Sciatic nerve (tissue), 2 donors: Measurements from ENCODE around the gene TOP2B. TPM values are rescaled to one million over a fixed set of nuclear protein-coding genes. Genes with fewer than 3 reads are reported as not detected.

Source experiments
- ATAC-seq: fragments of 200-7000 bp; cut with Tn5 transposase; one replicate; pipeline ENCODE4 v1.9.1; 2020; ENCODE audit warnings: mild to moderate bottlenecking, moderate library complexity
- DNase-seq: peaks from one replicate; pipeline ENCODE4 v3.0.0-alpha.2; 2020; ENCODE audit warnings: low spot score
- intact Hi-C: fragments of 100-400 bp; cut with DNase I; formaldehyde crosslinking; loops from one replicate; pipeline ENCODE4 v1.14.2; 2022
- total RNA-seq: library from RNA; stranded (reverse); fragmentation: NEBNext Ultra II Directional; extraction: Animal tissue kit (Norgen Biotek cat#: 25700); gene quantifications from one replicate; pipeline ENCODE4 v1.2.1, GENCODE V29; 2021
- donor health status: DM: no; HTN: no; CAD: no.
- donor health status: DM: no; HTN: no; CAD: no.

The TOP2B gene
- total RNA-seq, 1 donor from 2014 or later, result 125 TPM

DNA sequence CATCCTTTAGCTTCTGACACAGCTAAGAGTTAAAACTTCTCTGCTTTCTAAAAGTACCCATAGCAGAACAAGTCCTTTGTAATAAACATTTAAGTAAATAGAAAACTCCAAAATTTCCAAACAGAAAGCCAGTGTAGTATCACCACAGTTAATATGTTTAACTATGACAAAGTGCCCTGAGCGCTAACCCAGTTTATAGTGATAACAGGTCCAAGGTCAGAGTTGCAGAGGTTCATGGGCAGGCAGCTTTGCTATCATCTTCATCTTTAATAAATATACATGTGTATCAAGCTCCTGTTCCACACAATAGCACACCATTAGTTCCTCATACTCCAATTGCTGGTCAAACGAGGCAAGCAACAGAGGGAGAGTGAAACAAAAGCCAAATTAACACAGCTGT, 12.4 kb upstream of the TOP2B start:
- ATAC-seq, result no peak
- intact Hi-C loops, result no loop called here
- no peak for DNase-seq

DNA sequence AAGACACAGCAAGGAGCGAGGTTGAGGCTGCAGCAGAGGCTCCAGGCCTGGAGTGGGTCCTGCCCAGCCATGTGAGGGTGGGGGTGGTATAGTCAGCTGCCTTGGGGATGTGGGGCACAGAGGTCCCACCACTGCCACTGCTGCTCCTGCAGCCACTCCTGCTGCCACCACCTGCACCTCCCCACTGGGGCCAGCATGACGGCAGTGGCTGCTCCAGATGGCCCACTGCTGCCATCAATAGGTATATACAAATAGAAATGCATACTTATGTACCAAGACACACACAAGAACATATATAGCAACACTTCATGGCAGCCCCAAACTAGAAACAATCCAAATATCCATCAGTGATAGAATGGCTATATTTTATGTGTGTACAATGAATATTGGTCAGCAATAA, 10.0 kb upstream of the TOP2B start:
- DNase-seq (no peak), ATAC-seq (no peak)
- intact Hi-C loops, result no loop called here

DNA sequence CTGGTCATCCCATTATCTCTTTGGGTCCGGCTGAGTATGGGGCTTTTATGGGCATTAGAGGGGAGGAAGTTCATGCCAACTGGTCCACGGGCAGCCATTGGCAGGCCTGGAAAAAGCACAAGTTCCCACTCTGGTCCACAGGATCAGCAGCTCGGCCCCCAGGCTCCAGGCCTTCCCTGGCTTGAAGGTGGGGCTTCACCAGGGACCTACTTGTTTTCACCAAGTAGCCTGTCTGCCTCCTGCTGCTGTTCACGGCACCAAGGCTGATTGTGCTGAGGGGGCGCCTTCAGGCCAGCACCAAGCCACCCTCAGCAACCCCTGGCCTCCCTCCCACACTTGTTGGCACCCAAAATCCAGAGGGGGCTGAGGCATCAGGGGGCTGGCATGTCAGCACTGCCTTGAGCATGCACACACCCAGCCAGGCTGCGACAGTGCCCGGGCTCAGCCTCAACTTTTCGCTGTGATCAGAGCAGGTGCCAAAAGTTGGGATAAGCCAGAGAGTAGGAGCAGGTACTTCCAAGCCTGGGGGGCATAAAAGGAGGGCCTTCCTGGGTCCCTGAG, 9.1 kb upstream of the TOP2B start:
- no peak for ATAC-seq
- intact Hi-C loops, result no loop called here
- DNase-seq, result no peak

DNA sequence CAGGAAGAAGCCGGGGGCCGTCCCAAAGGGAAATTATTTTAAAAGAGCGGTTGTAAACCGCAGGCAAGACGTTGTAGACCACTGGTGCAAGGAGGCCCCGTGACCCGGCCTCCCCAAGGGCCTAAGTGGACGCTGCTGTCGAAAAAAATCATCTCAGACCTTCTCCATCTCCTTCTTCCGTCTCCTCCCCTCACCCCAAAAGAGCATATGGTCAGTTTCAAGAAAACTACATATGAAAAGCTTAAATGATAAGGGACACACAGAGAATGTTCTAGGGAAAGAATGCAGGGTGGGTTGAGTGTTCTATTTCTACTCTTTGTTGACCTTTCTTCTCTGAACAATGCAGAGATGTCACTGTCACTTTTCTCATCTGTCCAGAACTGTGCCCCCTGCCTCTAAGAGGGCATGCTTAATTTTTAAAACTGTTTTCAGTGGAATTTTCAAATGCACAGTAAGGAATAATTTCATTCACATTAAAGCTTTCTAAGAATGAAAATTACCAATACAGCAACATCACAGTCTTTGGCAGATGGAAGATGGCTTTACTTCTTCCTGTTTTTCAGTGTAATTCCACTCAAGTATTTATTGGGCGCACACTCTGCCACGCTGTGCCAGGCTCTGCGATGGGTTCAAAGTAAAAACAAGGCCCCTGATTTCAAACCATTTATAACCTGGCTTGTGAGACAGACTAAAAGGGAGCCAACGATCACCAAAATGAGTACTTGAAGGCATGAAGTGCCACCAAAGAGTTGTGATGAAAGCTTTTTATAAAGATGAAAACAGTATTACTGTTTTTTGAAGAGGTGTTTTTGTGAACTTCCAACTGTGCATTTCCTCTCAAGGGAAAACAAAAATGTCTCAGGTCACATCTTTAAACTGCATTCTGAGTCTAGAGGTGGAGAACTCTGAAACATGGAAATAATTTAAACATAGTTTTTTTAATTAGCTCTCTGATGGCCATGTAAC, 891 bp upstream of the TOP2B start:
- intact Hi-C loops, result no loop called here
- ATAC-seq, result peak; percentile 47
- no peak for DNase-seq

DNA sequence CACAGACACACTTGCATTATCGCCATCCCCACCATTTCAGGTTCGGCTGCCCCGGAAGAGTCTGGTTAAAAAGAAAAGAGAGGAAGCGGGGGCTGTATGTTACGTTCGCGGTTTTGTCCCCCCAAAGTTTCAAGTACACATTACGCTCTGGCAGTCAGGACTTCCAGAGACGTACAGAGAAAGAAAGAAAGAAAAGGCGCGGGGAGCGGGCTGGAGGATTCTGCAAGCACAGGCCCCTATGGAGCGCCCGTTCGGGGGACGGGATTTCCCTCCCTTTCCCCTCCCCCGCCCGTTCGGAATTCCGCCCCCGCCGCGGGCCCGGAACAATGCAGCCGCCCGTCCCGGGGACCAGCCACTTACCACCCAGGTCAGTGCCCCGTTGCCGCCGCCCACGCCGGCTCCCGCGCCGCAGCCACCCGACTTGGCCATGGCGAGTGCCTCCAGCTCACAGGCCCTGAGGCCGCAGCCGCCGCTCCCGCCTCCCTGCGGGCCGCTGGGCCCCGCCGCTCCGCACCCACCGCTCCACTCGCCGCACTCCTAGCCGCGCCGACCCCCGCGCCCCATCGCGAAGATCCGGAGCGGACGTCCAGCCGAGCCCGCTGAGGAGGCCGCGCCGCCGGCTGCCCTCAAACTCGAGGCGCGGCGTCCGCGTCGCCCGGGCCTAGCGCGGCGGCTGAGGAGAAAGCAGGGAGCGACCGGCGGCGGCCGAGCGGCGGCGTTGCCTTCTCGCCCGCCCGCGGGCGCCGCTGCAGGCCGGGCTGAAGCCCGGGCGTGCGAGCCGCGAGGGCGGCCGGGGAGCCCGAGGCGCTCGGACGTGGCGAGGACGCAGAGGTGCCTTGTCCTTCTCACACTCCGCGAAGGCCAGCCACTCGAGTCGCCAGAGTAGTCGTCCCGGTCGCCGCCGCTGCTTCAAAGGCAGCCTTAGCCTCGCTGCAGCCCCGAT, 567 bp downstream of the TOP2B start:
- peak; percentile 87 for DNase-seq
- peak; percentile 54 for ATAC-seq
- intact Hi-C loops, result no loop called here

DNA sequence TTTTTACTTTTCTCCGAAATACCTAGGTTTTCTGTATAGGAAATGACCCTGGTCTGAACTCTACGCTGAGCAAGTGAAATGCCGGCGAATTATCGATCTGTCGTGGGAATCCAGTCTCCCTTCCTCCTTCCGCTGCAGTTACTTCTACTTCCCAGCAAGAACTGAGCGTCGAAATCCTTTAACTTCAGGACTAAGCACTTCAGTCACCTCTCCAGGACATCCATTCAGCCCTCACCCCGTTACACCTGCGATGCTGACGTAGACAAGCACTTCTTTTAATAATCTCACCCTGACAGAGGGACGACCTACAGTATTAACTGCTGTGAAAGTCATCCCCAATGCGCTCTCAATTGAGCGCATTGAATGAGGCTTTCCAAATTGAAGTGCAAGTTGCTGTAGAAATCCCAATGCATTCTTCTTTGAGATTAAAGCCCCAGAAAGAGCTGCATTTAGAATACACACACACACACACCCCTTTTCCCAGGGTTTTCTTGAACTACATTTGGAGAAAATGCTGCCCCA, 1.3 kb downstream of the TOP2B start:
- ATAC-seq, result no peak
- intact Hi-C loops, result no loop called here
- no peak for DNase-seq

DNA sequence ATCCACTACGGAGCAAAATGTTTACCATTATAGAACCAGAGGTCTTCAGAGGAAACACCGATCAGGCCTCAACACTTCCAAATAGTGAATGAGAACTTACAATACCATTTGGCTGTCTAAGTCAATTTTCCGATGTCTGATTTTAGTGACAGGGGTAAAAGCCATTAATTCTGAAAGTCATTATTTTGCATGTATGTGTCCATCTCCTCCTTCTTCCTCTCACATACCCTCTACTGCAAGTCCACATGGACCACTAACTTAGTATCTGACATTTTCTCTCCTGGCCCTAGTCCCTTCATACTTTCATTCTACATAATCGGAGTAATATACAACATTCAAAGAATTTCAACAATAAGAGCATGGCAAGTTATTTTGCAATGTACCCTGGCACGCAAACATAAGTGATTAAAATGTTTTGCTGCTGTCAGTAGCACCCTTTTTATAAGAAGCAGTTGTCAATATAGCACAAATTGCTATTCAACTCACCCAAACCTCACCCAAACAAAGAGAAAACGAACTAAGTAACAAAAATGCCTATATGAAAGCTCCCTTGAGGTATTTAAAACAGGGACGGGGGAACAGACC, 1.9 kb downstream of the TOP2B start:
- ATAC-seq (no peak), DNase-seq (no peak)
- intact Hi-C loops, result no loop called here

DNA sequence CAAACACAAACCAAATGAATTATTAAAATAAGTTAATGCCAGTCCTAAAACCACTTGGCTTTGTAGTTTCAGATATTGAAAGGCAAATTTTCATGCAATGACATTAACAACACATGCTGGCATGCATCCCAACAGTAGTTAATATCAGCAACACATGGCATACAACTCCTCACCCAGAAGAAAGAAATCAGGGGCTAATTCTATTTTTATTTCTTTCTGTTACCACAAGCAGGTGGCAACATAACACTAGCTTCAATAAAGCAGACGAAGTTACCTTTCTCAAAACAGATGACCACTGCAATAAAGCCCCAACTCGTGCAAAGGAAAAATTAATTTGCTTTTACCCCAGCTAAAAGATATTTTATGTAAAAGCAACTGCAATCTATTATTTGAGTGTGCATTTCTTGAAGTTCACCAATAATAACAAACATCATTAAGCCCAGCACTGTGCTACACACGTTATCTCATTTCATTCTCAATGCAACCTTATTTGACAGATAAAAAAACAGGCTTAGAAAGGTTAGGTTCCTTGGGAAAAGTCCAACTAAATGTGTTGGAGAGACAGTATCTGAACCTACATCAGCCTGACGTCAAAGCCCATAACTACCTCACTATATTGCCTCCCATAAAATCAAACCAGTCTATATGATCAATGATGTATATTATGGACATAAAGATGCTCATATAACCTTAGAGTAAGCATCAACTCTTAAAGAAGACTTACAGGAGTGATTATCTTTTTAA, 2.8 kb downstream of the TOP2B start:
- DNase-seq (no peak), ATAC-seq (no peak)
- intact Hi-C loops, result no loop called here

DNA sequence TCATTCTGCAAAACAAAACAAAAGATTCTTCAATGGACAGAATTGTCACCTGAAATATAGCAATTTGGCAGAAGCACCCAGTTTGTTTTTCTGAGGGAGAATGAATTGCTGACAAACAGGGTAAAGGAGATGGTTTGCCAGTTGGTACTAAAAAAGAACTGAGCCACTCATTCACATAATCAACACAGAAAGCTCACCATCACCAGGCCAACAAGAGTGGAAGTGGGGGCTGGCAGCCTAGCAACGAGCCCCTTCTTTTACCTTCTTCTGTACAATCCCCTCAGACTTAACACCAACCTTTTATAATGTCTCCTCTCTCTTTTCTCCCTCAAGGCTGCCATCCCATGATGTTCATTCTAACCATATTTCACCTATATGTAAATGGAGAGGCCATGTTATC, 5.9 kb downstream of the TOP2B start:
- DNase-seq, result no peak
- ATAC-seq, result no peak
- intact Hi-C loops, result no loop called here

DNA sequence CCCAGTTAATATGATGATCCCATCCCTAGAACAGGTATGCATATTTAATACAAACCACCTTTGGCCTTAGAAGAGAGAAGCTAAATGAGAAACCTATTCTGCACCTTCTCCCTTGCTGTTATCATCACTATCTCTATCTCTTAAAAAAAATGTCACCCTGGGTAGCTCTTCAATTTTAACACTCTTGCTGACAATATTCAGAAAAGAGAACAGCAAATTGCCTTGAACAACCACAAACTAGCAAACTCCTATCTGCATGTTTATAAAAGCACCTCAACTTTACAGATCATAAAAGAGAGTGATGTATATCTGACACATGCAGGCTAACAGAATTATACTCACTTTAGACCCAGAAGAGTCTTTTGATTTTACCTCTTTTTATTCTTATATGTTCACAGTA, 7.4 kb downstream of the TOP2B start:
- ATAC-seq (no peak), DNase-seq (no peak)
- intact Hi-C loops, result no loop called here

DNA sequence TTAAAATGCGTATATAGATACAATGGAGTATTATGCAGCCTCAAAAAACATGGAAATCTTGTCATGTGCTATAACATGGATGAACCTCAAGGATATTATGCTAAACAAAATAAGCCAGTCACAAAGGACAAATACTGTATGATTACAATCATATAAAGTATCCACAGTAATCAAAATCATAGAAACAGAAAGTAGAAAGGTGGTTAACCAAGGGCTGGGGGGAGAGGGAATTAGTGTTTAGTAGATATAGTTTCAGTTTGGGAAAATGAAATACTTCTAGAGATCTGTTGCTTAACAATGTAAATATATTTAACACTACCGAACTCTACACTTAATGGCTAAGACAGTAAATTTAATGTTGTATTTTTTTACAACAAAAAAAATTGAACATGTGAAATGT, 9.0 kb downstream of the TOP2B start:
- intact Hi-C loops, result no loop called here
- no peak for DNase-seq
- no peak for ATAC-seq

DNA sequence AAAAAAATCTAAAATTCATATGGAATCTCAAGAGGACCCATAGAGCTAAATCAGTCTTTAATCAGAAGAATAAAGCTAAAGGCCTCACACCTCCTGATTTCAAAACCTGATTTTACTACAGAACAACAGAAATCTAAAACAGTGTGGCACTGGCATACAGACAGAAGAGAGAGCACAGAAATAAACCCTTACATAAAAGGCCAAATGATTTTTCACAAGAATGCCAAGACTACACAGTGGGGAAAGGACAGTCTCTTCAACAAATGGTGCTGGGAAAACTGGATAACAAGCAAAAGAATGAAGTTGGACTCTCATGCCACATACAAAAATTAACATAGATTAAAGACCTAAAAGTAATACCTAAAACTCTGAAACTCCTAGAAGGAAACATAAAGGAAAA, 10.1 kb downstream of the TOP2B start:
- intact Hi-C loops, result no loop called here
- no peak for DNase-seq
- ATAC-seq, result no peak

DNA sequence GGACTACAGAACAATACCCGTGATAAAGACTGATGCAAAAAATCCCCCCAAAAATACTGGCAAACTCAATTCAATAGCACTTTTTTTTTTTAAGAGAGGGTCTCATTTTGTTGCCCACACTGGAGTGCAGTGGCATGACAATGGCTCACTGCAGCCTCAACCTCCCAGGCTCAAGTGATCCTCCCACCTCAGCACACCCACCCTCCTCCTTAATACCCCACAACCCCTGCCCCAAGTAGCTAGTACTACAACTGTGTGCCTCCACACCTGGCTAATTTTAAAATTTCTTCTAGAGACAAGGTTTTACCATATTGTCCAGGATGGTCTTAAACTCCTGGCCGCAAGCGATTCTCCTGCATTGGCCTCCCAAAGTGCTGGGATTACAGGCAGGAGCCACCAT, 11.4 kb downstream of the TOP2B start:
- ATAC-seq (no peak), DNase-seq (no peak)
- intact Hi-C loops, result no loop called here

DNA sequence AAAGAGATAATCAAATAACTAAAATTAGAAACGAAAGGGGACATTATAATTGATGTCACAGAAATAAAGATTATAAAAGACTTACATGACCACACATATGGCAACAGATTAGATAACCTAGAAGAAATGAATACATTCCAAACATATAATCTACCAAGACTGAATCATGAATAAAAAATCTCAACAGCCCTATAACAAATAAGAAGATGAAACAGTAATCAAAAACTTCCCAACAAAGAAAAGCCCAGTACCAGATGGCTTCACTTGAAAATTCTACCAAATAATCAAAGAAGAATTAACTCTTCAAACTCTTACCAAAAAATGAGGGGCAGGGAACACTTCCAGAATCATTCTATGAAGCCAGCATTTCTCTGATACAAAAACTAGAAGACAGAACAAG, 11.8 kb downstream of the TOP2B start:
- intact Hi-C loops, result no loop called here
- DNase-seq (no peak), ATAC-seq (no peak)

DNA sequence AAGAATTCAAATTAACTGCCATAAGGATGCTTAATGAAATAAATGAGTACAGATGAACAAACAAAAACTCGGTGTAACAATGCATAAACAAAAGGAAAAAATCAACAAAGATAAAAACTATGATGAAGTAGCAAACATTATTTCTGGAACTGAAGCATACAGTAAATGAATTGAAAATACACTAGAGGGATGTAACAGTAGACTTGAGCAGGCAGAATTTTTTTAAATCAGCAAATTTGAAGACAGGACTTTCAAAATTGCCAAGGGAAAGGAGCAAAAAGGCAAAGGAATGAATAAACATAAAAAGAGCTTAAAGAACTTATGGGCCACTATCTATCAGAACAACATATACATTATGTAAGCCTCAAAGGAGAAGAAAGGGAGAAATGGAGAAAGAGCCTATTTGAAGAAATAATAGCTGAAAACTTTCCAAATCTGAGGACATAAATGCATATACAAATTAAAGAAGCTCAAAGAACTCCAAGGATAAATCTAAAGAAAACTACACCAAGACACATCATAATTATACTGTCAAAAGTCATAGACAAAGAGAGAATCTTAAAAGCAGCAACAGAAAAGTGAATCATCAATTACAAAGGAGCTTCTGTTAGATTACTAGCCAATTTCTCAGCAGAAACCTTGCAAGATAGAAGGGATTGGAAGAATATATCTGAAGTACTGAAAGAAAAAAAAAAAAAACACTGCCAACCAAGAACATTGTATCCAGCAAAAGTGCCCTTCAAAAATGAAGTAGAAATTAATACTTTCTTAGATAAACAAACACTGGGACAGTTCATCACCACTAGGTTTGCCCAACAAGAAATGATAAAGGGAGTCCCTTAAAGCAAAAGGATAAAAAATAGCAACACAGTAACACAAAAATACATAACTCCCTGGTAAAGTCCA, 15.5 kb downstream of the TOP2B start:
- DNase-seq (no peak), ATAC-seq (no peak)
- intact Hi-C loops, result no loop called here

DNA sequence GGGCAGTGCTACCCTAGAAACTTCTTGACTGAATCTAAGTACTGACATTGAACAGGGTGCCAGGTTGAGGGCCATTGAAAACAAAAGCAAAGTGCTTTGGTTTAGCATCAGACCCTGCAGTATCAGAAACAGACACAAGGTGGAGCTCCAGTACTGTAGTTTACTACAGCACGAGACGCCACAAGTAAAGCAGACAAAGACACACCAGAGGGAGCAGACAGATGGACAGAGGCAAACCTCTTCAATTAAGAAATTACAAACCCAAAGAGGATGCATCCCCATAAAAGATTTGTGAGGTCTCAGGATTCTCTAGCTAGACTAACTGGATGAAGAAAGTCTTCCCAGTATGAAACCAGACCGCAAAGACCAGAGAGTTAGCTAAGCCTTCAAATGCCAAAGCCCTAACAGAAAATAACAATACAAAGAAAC, 16.6 kb downstream of the TOP2B start:
- intact Hi-C loops, result no loop called here
- peak; percentile 80 for DNase-seq

DNA sequence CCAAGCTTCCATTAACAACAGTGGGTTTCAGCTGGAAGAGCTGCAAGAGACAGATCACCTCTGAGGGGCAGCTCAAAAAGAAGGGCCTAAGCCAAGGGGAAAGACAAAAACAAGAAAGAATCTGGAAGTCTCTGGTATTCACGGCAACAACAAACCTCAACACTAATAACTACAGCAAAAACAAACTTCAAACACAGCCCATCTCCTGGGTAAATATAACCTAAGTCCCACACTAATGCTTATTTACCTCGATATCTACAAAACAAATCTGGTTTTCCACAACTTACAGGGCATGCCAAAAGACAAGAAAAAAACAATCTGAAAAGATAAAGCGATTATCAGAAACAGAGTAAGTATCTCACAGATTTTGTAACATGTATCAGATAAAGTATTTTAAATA, 29.7 kb downstream of the TOP2B start:
- intact Hi-C loops, result no loop called here
- DNase-seq, result no peak
- ATAC-seq, result no peak

More for the DNA sequence above, 16.6 kb downstream of the TOP2B start:
- peak; percentile 78 for ATAC-seq
